DOHH2 (cell line): ENCODE data around the gene RPL35.

Experiments used
- H3F3A ChIP-seq: fragments of 200-600 bp; sonication (generic), shearing (Covaris generic); 2 replicates; pipeline ENCODE4 v1.6.0; 2016; ENCODE audit warnings: antibody characterized with exemption, mild to moderate bottlenecking; ENCODE audit not compliant: control insufficient read depth, insufficient read depth
- H3K27ac ChIP-seq: fragments of 200-600 bp; sonication (generic); 2 replicates; pipeline ENCODE4 v1.5.1; 2014; ENCODE audit warnings: low read depth, mild to moderate bottlenecking, low read length, moderate library complexity
- H3K27me3 ChIP-seq: fragments of 200-600 bp; sonication (generic); 2 replicates; pipeline ENCODE4 v1.6.1; 2014; ENCODE audit warnings: mild to moderate bottlenecking, low read length, mixed read lengths; ENCODE audit not compliant: control insufficient read depth
- H3K36me3 ChIP-seq: fragments of 200-600 bp; sonication (generic); 2 replicates; pipeline ENCODE4 v1.6.1; 2014; ENCODE audit warnings: mild to moderate bottlenecking, low read length, moderate library complexity, mixed read lengths; ENCODE audit not compliant: control insufficient read depth
- H3K4me1 ChIP-seq: fragments of 200-600 bp; sonication (generic); 2 replicates; pipeline ENCODE4 v1.6.1; 2014; ENCODE audit warnings: mild to moderate bottlenecking, low read length, mixed read lengths; ENCODE audit not compliant: control insufficient read depth
- H3K4me2 ChIP-seq: fragments of 200-600 bp; sonication (generic); 2 replicates; pipeline ENCODE4 v1.6.0; 2014; ENCODE audit warnings: mild to moderate bottlenecking, low read length, moderate library complexity
- H3K4me3 ChIP-seq: fragments of 200-600 bp; sonication (generic); 2 replicates; pipeline ENCODE4 v1.5.1; 2014; ENCODE audit warnings: mild to moderate bottlenecking, low read length, mixed read lengths
- H3K79me2 ChIP-seq: fragments of 200-600 bp; sonication (generic); 2 replicates; pipeline ENCODE4 v1.6.1; 2014; ENCODE audit warnings: mild to moderate bottlenecking, low read length, mixed read lengths; ENCODE audit not compliant: control insufficient read depth
- H3K9me2 ChIP-seq: fragments of 200-600 bp; sonication (generic); replicated peaks from 2 replicates; pipeline ENCODE4 v1.6.1; 2014; ENCODE audit warnings: mild to moderate bottlenecking, low read length, mixed read lengths; ENCODE audit not compliant: control insufficient read depth
- H3K9me3 ChIP-seq: fragments of 200-600 bp; sonication (generic); 2 replicates; pipeline ENCODE4 v1.6.1; 2014; ENCODE audit warnings: antibody characterized with exemption, low read length, mixed read lengths; ENCODE audit not compliant: control insufficient read depth, insufficient read depth
- H4K20me1 ChIP-seq: fragments of 200-600 bp; sonication (generic); 2 replicates; pipeline ENCODE4 v1.6.0; 2014; ENCODE audit warnings: low read depth, mild to moderate bottlenecking, antibody characterized with exemption, low read length, moderate library complexity; ENCODE audit not compliant: control insufficient read depth, insufficient read depth
- EZH2phosphoT487 ChIP-seq: fragments of 200-600 bp; sonication (generic); IDR thresholded peaks from 2 replicates; pipeline ENCODE4 v1.6.1; 2017; ENCODE audit warnings: borderline replicate concordance, mild to moderate bottlenecking, antibody characterized with exemption, low read length, moderate library complexity, mixed read lengths
- TF ChIP-seq, protein P1 (sequence below): fragments of 200-600 bp; sonication (generic); IDR thresholded peaks from one replicate; pipeline ENCODE4 v1.5.1; 2014; ENCODE audit warnings: antibody characterized with exemption, mild to moderate bottlenecking, low read depth, low read length; ENCODE audit not compliant: poor library complexity, severe bottlenecking

RPL35 gene

DNA sequence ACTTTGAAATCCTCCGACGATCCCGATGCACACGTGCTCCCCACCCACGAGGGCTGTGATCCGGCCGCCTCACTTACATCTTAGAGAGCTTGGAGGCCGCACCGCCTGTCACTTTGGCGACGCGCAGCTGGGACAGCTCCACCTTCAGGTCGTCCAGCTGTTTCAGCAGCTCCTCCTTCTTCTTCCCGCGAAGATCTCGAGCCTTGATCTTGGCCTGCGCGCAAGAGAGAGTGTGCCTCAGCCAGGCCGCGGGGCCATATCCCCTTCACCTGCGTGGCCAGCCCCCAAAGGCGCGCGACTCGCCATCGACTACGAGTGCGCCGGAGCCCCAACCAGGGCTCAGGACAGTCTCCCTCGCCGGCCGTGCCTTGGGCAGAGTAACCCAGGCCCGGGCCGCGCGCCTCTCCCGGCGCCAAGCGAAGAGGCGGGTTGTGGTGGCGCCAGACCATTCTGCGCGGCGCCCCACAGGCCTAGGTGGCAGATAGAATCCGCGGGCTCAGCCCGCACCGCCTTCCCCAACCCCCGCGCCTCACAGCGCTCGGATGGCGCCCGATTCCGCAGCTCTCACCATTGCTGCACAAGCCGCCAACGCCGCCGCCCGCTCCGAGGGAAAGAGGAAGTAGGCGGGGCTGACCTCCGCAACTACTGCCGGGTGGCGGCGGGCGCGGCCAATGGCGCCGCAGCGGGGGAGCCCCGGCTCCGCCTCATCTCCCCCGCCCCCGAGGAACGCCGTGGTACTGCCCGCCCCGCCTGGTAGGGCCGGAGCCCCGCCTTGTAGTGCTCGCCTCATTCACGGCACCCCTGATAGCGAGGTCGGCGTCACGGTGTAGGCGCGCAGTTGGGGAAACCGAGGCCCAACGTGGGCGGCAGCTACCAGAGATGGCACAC, at the start of gene RPL35, which contains the start of gene ARPC5L:
RPL35 (minus strand) TSS at position 616 of the 888 bp plus-strand sequence; CDS start at position 571, 45 bp downstream.
ARPC5L (plus strand) TSS at position 789 of the 888 bp plus-strand sequence. CDS start 7,161 bp downstream, outside the sequence.
- peaks cover 32% of the 10 kb centered on the region for H4K20me1 ChIP-seq
- H3K9me3 ChIP-seq = no peaks in the 10 kb centered on the region
- no peaks in the 10 kb centered on the region for H3K9me2 ChIP-seq
- no peaks in the 10 kb centered on the region for H3K27me3 ChIP-seq
- H3F3A ChIP-seq = peaks cover 39% of the 10 kb centered on the region
- peaks cover 51% of the 10 kb centered on the region for H3K36me3 ChIP-seq
- H3K4me3 ChIP-seq = peak within 1 kb of the TSS; percentile 77
- H3K79me2 ChIP-seq = peaks cover 41% of the 10 kb centered on the region
- peak within 1 kb of the TSS; percentile 79 for H3K27ac ChIP-seq
- H3K4me1 ChIP-seq = peaks cover 28% of the 10 kb centered on the region
- TF ChIP-seq, protein P1, sequence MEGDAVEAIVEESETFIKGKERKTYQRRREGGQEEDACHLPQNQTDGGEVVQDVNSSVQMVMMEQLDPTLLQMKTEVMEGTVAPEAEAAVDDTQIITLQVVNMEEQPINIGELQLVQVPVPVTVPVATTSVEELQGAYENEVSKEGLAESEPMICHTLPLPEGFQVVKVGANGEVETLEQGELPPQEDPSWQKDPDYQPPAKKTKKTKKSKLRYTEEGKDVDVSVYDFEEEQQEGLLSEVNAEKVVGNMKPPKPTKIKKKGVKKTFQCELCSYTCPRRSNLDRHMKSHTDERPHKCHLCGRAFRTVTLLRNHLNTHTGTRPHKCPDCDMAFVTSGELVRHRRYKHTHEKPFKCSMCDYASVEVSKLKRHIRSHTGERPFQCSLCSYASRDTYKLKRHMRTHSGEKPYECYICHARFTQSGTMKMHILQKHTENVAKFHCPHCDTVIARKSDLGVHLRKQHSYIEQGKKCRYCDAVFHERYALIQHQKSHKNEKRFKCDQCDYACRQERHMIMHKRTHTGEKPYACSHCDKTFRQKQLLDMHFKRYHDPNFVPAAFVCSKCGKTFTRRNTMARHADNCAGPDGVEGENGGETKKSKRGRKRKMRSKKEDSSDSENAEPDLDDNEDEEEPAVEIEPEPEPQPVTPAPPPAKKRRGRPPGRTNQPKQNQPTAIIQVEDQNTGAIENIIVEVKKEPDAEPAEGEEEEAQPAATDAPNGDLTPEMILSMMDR = peak; percentile 48
- TF ChIP-seq EZH2phosphoT487 = no peak
- H3K4me2 ChIP-seq = peak within 1 kb of the TSS; percentile 76

DNA sequence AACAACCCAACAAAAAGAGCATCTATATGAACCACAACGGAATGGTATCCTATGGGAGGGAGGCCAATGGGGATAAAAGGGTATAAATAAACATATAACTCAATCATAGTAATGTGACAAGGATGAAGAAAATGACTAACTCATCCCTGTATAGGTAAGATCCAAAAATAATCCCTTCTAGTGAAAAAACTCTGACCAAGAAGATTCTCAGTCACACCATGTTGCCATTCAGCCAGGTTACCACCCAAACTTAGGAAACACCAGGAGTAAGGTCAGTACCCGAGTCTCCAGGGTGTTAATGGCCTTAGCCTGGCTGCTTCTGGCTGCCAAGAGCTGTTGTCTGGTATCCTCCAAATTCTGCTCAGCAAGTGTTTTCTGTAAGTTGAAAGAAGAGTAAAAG, 46.3 kb upstream of the RPL35 start:
- Histone ChIP-seq H3K27me3 (no peaks in the 10 kb centered on the region), H3K27ac (no peak overlapping the region), H3K36me3 (peaks cover 26% of the 10 kb centered on the region), H3F3A (no peaks in the 10 kb centered on the region), H4K20me1 (no peaks in the 10 kb centered on the region), H3K9me2 (no peaks in the 10 kb centered on the region), H3K4me2 (no peak overlapping the region), H3K4me3 (no peak overlapping the region), H3K4me1 (no peaks in the 10 kb centered on the region), H3K9me3 (no peaks in the 10 kb centered on the region), H3K79me2 (no peaks in the 10 kb centered on the region)
- TF ChIP-seq, protein P1 = no peak
- no peak for TF ChIP-seq EZH2phosphoT487

DNA sequence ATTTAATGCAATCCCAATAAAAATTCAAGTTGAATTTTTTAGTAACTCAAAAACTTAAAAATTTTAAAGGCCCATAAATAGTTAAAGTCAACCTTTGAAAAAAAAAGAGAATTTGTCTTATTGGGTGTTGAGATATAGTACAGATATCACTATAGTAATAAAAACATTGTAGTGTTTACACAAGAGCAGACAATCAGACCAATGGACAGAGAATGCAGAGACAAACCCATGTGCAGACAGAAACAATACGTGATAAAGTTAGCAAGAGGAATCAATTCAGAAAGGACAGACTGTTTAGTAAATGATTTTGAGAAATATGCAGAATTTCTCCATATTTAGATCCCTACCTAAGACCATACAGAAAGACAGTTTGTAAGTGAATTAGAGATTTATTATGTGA, 45.2 kb upstream of the RPL35 start:
- H3K27me3 ChIP-seq = no peaks in the 10 kb centered on the region
- H4K20me1 ChIP-seq = no peaks in the 10 kb centered on the region
- peaks cover 23% of the 10 kb centered on the region for H3K36me3 ChIP-seq
- TF ChIP-seq, protein P1 = no peak
- TF ChIP-seq EZH2phosphoT487 = no peak
- no peak overlapping the region for H3K4me2 ChIP-seq
- no peaks in the 10 kb centered on the region for H3K4me1 ChIP-seq
- H3K79me2 ChIP-seq = no peaks in the 10 kb centered on the region
- H3K9me3 ChIP-seq = no peaks in the 10 kb centered on the region
- no peak overlapping the region for H3K4me3 ChIP-seq
- no peaks in the 10 kb centered on the region for H3F3A ChIP-seq
- H3K27ac ChIP-seq = no peak overlapping the region
- H3K9me2 ChIP-seq = no peaks in the 10 kb centered on the region
